Dedifferentiated amniotic fluid mesenchymal stem cell (primary cell): Measurements from ENCODE around the gene MMP1.

Experiments used
- DNase-seq: peaks from one replicate; pipeline ENCODE4 v3.0.0-alpha.2; 2016; ENCODE audit errors: extremely low spot score

The MMP1 gene

DNA sequence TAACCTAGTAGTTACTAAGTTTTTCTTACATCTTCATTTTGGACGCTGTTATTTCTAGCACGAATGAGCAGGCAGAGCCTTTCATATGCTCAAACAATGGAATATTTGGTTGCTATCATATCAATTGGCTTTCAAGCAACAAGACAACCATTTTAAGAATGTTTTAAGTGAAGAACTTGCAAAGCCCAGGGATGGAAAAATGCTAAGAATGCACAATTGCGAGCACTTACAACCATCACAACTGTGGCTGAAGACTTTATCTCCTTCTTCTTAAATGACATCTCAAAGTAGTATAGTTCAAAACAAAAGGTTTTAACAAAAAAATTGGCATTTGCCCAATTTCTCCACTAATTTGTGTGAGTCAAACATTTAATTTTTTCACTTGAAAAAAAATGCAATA lies 8.3 kb upstream of the MMP1 start:
- DNase-seq: peak; percentile 20

DNA sequence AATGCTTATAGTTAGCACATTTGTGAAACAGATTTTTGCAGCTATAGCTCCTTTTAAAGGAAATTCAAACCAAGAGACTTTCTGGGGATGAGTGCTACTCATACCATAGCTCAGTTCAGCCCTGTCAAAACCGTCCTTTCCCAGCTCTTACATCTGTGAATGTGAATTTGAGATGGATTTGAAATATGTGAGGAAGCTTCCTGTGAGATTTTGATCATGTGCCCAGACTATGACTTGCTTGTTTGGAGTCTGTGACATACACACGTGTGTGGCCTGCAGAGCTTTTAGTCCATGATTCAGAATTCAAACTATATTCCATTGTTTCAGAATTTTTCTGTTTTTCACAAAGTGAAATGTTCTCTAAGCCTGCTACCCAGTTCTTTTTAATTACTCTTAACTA lies 4.4 kb upstream of the MMP1 start:
- peak; percentile 87 for DNase-seq

DNA sequence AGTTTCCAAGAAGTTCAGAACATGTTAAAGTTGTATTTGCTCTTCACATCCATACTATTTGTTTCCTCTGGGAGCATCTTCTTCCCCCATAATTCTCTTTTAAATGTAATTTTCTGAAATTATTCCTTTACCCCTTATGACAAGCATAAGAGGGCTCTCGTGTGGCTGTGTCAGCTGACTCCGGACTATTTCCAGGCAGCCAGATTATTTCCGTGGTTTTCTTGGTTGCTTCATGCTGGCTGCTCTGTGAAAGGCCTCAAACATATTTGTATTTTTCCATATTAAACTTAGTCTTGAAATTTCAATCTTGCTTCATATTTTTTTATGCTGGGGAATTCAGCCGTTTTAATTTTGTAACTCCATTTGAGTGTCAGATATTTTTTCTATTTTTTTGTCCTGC lies 2.8 kb upstream of the MMP1 start:
- DNase-seq: no peak

DNA sequence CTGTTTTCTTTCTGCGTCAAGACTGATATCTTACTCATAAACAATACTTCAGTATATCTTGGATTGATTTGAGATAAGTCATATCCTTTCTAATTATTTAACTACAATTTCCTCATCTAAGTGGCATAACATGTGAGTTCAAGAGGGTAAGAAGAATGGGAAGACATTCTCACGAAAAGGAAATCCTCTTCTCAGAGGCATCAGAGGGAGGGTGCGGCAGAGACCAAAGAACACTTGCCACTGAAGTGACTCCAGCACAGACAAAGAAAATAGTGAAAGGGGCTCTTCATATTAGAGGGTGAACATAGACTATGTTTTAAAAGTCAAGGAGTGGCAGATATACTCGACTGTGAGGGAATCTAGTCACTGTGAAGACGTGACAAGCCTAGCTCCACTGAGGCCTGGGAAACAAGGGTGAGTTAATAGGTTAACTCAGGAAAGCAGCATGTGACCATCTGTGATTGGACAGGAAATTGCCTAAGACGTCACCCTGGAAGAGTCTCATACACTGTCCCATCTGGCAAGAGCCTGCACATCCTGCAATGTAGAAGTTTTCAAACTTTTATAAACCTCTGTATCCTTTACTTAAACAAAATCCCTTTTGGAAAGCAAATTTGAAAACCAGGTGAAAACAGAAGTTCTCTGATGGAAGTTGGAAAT lies 1.9 kb upstream of the MMP1 start:
- DNase-seq: no peak

DNA sequence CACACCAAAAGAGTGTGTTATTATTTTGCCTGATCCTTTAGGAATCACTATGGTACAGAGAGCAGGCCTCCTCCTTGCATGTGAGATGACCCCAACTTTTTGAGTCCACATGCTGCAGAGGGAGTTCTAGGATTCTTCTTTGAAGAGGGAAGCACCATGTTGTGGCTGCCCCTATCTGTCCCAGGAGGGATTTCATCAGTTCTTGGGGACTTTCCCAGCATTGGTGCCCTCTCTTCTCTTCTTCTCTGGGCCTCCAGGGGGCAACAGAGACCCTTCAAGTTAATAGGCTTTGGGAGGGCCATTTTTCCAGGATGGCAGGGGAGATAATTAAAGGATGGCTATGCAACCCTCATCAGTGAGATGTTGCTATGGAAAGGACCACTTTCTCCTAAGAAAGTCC lies 3.6 kb downstream of the MMP1 start:
- DNase-seq: no peak

DNA sequence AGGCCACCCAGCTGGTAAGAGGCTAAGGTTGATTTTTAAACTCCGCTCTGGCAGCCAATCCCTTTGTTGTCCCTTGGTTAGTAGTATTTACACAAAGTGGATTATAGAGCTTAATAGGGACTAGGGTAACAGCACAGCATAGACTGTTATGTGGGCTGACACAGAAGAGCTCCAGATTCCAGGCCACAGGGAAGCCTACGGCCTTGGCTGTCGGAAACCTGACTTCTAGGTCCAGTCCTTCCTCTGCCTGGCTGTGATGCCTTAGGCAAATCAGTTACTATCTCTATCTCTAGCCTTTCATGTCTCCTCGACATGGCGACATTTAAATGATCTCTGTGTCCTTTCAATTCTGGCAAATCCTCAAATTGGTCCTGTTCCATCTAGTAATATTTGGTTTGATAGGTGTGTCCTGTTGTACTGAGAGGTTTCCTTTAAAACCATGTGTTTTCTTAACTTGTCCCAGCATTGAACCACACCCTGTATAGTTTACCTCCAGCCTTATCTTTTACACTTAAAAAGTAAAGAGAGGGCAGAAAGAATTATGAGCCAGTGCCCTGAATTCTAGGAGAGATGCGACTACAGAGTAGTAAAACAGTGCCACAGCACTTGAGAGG lies 4.2 kb downstream of the MMP1 start:
- no peak for DNase-seq

DNA sequence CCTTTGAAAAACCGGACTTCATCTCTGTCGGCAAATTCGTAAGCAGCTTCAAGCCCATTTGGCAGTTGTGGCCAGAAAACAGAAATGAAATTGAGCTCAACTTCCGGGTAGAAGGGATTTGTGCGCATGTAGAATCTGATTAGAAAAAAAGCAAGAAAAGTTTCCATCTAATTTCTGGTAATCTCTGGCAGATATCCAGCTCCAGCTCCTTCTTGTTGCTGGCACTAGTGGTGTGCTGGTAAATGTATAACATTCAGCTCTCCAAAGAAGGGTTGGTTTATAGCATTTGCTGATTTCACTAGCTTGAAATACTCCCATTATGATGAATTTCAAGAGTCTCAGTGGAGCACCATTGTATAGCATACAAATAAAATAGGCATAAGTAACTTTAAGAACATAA lies 5.4 kb downstream of the MMP1 start:
- DNase-seq: no peak

DNA sequence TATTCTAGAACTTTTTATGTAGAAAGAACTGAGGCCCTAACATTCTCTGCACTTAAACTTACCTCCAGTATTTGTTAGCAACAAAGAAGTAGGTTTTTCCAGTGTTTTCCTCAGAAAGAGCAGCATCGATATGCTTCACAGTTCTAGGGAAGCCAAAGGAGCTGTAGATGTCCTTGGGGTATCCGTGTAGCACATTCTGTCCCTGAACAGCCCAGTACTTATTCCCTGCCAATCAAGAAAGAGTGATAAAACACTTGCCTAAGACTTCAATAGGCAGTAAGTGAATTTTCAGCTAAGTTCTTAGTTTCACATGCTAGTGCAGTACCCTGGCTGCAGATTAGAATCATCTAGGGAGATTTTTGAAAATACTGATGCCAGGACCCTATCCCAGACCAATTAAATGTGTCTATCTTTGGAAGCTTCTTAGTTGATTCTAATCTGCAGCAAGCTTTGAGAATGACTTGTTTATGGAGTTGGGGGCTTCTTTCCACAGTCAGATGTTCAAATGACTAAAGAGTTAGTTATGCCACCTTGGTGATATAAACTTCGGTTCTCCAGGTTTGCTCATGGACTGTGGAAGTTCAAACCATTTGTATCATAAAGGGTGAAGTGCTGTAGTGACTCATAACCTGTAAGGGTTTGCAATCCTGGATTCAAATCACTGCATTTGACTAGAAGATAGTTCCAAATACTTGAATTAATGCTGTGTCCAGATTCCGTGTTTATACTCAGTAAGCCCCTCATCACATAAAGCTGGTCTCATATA lies 6.5 kb downstream of the MMP1 start:
- DNase-seq: no peak

DNA sequence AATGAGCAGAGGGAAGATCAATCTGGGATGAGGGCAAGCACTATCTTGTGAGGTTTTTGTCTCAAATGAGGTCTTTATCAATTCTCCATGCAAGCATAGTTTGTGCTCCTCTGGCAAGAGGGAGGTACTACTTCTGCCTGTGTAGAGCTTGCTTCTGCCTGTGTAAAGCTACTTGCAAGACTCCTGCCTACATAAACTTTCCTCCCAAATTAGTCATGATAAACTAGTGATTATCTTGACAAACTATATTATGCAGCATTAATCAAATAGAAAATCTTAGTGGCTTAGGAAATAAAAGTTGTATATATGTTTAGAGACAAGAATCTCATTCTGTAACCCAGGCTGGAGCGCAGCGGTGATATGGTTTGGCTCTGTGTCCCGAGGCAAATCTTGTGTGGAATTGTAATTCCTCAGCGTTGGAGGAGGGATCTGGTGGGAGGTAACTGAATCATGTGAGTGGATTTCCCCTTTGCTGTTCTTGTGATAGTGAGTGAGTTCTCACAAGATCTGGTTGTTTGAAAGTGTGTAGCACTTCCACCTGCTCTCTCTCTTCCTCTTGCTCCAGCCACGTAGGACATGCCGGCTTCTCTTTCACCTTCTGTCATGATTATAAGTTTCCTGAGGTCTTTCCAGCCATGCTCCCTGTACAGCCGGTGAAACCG lies 9.5 kb downstream of the MMP1 start:
- no peak for DNase-seq

DNA sequence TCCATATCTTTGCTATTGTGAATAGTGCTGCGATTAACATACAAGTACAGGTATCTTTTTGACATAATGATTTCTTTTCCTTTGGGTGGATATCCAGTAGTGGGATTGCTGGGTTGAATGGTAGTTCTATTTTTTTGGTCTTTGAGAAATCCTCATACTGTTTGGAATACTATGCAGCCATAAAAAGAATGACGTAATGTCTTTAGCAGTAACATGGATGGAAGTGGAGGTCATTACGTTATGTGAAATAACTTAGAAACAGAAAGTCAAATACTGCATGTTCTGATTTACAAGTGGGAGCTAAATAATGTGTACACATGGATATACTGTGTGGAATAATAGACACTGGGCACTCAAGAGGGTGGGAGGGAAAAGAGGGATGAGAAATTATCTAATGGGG lies 13.6 kb downstream of the MMP1 start:
- DNase-seq: no peak

DNA sequence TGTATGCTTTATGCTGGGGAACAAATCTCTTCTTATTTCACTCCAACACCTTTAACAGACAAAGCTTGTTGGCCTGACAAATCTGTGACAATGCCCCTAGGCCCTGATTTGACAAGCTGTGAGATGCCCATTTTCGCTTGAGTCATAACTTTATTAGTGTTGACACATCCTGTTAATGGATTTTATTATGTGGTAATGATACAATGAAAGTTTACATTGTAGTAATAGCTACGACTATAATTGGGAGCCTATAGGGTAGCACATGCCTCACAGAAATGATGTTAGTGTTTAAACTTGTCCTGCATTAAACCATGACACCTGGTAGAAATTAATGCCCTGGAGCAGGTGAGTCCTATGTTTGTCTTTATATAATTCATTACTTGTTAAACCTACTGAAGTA lies 14.2 kb downstream of the MMP1 start:
- DNase-seq: no peak

DNA sequence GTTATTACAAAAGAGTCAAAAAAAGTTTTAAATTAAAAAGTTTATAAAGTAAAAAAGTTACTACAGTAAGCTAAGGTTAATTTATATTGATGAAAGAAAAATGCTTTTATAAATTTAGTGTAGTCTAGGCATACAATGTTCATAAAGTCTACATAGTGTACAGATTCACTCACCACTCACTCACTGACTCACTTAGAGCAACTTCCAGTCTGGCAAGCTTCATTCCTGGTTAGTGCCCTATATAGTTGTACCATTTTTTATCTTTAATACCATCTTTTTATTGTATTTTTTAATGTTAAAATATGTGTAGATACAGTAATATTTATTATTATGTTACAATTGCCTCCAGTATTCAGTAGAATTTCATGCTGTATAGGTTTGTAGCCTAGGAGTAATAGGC lies 14.9 kb downstream of the MMP1 start:
- no peak for DNase-seq

DNA sequence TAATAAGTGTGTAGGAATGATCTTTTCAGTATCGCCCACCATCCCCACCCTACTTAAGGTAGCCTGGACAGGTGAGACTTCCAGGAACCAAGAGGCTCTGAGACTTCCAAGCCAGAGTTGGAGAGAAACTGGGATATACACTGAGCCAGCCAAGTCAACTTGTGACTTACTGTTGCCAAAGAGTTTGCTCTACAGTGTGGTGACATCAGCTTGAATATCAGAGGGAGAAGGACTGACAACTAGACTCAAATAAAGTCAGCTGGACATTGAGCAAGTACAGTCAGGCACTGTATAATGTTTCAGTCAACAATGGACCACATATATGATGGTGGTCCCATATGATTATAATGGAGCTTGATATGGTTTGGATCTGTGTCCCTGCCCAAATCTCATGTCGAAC lies 16.3 kb downstream of the MMP1 start:
- DNase-seq: no peak

DNA sequence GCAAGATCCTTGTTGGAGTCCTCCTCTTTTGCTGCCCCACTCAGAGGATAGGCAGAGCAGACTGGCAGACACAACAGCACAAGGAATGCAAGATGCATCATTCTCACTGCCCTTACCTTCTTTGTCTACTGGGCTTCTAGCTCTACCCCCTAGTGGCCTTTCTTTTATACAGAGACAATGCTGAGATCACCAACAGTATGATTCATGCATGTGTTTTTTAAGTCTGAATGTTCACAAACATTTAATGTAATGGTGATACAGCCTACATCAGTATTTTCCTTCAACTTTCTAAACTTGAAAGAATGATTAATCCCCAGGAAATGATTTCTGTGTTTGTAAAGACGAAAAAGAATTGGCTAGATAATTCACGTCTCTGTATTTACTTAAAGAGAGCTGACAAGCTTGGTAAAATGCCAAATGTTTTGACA lies 17.5 kb downstream of the MMP1 start, which contains the start of gene MMP10:
MMP10 (minus strand) TSS at position 138 of the 428 bp plus-strand sequence; CDS start at position 101, 37 bp downstream.
- peak; percentile 28 for DNase-seq

DNA sequence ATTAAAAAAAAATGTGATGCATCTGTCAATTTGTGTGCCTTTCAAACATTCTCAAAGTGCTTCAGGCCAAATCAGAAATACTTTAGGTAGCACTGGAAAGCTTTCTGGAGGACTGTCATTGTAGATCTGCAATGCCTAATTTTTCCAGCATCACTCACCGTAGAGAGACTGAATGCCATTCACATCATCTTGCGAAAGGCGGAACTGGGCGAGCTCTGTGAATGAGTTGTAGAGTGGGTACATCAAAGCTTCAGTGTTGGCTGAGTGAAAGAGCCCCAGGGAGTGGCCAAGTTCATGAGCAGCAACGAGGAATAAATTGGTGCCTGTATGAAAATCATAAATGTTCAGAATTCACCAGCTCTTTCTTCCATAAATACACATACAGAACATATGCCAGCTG lies 21.5 kb downstream of the MMP1 start:
- DNase-seq: no peak

DNA sequence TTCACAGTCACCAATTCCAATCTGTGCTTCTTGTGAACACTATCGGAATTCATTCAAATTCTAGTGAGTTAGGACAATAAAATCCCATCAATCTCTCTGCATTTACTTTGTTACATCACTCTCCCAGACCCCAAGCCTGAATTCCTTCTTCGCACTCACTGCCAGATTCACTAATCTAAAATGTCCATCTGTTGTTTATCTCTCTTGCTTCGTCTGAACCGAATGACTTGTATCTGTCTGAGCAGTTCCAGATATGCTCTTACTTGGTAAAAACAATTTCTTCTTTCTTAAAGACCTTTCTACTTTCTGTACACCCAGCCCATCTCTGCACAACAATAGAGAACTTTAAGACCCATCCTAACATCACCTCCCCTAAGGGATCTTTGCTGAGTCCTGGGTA lies 24.6 kb downstream of the MMP1 start:
- no peak for DNase-seq

DNA sequence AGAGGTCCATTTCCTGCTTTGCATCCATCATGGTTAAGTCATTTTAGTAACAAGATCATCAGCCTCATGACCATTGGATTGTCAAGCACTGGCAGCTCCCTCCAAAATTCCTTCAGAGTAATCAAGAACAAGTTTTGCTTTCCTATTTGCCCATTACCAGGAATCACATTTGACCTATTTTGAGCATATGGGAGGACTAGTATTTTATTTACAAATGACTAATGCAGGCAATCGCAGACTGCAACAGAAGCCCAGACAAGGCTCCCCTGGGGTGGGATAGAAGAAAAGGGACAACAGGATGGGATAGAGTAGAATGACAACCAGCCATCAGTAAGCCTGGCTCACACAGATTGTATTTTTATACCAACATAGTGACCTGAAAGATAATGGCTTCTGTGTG lies 26.6 kb downstream of the MMP1 start:
- no peak for DNase-seq

DNA sequence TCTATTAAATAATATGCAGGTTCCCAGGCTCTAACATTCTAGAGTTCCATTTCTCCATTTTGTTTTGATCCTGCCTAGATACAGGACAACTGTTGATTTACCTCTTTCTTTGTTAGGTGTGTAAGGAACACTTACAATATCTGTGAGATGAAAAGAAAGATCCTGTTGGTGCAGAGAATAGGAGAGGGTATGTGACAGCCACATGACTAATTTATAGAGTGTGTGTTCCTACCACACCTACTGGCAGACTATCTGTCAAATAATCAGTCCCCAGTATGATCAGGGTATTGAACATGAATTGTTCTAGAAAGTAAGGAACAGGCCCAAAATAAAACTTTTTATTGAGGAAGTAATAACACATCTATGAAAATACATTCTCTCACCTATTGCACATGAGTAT lies 27.8 kb downstream of the MMP1 start:
- DNase-seq: no peak

DNA sequence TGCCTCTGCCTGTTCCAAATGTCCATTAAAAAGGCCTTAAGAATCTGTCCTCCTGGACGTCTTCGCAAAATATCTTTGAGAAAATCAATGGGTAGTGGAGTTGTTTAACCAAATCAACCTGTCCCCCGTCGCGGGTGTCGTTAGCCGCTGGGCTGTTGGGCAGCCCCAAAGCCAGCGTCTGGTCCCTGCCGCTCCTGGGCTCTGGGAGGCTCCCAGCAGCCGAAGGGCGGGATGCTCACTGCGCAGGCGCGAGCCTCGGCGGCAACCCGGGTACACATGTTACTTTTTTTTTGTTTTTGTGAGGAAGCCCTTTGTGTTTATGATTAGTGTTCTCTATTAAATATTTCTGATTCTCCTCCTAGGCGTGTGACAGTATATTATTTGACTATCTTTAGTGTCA lies 30.2 kb downstream of the MMP1 start:
- DNase-seq: no peak

DNA sequence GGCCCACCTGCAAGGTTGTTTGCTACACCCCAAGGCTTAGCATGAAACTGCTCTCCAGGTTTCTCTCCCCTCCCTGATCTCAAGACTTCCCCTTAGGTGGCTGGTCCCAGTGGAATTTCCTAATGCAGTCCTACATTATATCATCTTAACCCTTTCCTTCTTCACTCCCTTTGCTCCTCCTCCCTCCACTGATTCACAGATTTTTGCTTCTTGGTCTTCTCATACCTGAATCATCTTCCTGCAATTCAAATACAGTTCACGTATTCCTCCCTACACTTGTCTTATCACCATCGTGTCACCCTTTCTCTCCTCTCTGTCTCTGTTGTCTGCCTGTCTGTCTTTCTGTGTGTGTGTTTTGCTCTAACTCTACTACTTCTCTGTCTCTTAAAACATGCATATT lies 34.5 kb downstream of the MMP1 start:
- no peak for DNase-seq

DNA sequence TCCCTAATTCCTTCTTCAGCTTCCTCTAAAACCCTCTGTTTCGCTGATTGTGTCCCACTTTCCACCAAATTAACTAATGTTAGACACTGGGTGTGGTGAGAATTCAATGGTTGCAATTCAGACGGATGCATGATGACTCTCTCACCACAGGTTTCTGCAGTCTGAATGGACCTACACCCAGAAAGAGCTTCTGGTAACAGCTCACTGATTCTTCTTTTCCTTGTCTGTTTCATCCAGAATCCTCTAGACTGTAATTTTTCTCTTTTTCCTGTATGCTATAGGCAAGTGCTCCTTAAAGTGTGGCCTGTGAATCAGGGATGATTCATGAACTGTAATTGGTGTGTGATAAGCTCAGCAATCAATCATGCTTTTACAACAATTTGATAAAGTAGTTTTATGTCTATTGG lies 35.6 kb downstream of the MMP1 start:
- no peak for DNase-seq

DNA sequence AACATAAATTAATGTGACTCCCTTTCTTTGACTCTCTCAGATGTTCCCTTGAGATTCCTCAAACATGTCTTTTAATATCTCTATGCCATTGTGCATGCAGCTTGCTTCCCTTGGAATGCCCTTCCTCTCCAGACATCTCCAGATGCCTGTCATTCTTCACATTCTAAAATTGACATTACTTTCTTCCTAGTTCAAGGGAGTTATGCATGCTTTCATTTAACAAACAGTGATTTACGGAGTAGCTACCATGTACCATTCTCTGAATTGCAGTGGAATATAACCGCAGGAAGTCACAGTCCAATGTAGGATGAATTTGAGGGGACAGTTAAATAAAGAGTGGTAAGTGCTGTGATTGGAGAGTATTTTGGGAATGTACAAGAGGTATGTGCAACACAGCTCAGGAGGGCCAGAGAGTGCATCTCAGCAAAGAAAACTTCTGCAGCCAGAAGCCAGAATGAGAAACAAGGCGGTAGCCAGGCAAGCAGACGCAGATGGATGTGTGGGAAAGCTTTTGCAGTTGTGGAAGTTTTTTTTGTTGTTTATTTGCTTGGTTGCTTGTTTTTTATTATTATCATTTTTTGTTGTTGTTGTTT lies 36.2 kb downstream of the MMP1 start:
- DNase-seq: peak; percentile 28
